ENCODE measurements around the gene RDH16.

- TF ChIP-seq POLR2AphosphoS5 (IDR thresholded peaks at IDR 0.05; ENCODE audit: insufficient read depth, low read depth, low read length) (no peak), MYC (IDR thresholded peaks at IDR 0.05; ENCODE audit: low read depth, low read length) (no peak), CTCF (IDR thresholded peaks at IDR 0.05; ENCODE audit: extremely low read depth in 1 of 2, insufficient read depth in 1 of 2, low read depth in 1 of 2, low read length in 2 of 2) (no peak), POLR2A (IDR thresholded peaks at IDR 0.05; ENCODE audit: low read depth, low read length) (no peak), FOS (IDR thresholded peaks at IDR 0.05; ENCODE audit: borderline replicate concordance, insufficient read depth, low read length) (no peak), MAX (IDR thresholded peaks at IDR 0.05; ENCODE audit: insufficient read depth, insufficient read length) (no peak), JUN (IDR thresholded peaks at IDR 0.05; ENCODE audit: borderline replicate concordance, insufficient read depth, insufficient read length, low read depth) (no peak), EZH2 (IDR thresholded peaks at IDR 0.05; ENCODE audit: borderline replicate concordance, low read depth, low read length, severe bottlenecking) (no peak)
Observed at GRCh38 chr12:56978397-56979138, 21.2 kb upstream of the RDH16 start.
